Astrocyte of the cerebellum (primary cell): Measurements from ENCODE around the gene HAPSTR1.
"Not testable (repeated sequence)": the region's sequence is repeated elsewhere in the genome, so short reads cannot be mapped to it uniquely, and the experiment has no call there.

ENCODE experiments used
- DNase-seq: peaks from one replicate; pipeline ENCODE4 v3.0.0-alpha.2; 2011; ENCODE audit warnings: low read depth
- H3K4me3 ChIP-seq: 2 replicates; pipeline ENCODE4 v1.5.1; 2011; ENCODE audit warnings: mild to moderate bottlenecking, low read depth, low read length, moderate library complexity
- in situ Hi-C: cut with HindIII; loops from 2 replicates; pipeline ENCODE4 v1.10.0; 2017; ENCODE audit warnings: low sequenced_read_pairs
- TF ChIP-seq, protein P1 (sequence below): IDR thresholded peaks from 2 replicates; pipeline ENCODE4 v1.5.1; 2012; ENCODE audit warnings: low read length, low read depth, moderate library complexity, mild to moderate bottlenecking; ENCODE audit errors: missing control alignments

The HAPSTR1 gene

DNA sequence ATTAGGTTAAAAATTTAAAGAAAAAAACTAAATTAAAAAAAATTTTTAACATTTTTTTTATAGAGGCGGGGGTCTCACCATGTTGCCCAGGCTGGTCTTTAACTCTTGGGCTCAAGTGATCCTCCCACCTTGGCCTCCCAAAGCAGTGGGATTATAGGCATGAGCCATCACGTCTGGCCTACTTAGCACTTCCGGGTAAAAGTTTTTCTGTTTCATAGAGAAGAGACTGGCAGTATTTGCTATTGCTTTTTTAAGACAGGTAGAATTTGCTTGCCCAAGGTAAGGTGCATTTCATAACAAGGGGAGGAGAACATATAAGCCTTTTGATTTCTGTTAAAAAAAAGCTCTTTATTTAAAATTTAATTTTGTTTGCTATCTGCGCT is 12.0 kb upstream of the HAPSTR1 start:
- DNase-seq, result no peak
- H3K4me3 ChIP-seq, result no peak overlapping the region
- in situ Hi-C loops, result no loop called here
- TF ChIP-seq, protein P1, sequence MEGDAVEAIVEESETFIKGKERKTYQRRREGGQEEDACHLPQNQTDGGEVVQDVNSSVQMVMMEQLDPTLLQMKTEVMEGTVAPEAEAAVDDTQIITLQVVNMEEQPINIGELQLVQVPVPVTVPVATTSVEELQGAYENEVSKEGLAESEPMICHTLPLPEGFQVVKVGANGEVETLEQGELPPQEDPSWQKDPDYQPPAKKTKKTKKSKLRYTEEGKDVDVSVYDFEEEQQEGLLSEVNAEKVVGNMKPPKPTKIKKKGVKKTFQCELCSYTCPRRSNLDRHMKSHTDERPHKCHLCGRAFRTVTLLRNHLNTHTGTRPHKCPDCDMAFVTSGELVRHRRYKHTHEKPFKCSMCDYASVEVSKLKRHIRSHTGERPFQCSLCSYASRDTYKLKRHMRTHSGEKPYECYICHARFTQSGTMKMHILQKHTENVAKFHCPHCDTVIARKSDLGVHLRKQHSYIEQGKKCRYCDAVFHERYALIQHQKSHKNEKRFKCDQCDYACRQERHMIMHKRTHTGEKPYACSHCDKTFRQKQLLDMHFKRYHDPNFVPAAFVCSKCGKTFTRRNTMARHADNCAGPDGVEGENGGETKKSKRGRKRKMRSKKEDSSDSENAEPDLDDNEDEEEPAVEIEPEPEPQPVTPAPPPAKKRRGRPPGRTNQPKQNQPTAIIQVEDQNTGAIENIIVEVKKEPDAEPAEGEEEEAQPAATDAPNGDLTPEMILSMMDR, result no peak

DNA sequence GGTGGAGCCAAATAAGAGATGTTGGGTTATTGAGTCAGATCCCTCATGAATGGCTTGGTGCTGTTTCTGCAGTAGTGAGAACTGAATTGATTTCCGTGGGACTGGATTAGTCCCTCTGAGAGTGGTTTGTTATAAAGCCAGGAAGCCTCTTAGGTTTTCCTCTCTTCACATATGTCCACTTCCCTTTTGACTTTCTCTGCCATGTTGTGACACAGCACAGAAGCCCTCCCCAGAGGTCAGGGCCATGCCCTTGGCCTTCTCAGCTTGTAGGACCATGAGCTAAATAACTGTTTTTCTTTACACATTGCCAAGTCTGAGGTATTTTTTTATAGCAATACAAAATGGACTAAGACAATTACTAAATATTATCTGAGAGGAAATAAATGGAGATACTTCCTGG is 10.3 kb upstream of the HAPSTR1 start:
- TF ChIP-seq, protein P1, result no peak
- in situ Hi-C loops, result no loop called here
- DNase-seq, result no peak

DNA sequence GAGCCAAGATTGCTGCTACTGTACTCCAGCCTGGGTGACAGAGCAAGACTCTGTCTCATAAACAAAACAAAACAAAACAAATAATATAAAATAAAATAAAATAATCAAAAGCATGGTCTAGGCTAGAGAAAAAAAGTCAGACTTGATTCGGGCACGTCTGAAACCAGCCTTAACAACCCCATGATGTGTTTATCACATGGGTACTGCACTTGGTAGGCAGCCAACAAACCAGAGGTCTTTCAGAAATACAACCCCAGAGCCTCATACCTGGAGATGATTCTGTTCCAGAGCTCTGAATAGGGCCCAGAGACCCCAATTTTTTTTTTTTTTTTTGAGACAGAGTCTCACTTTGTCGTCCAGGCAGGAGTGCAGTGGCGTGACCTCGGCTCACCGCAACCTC is 9.6 kb upstream of the HAPSTR1 start:
- DNase-seq, result no peak
- TF ChIP-seq, protein P1, result no peak
- in situ Hi-C loops, result no loop called here
- H3K4me3 ChIP-seq, result no peak overlapping the region

More for the DNA sequence above, 10.3 kb upstream of the HAPSTR1 start:
- no peak overlapping the region for H3K4me3 ChIP-seq

DNA sequence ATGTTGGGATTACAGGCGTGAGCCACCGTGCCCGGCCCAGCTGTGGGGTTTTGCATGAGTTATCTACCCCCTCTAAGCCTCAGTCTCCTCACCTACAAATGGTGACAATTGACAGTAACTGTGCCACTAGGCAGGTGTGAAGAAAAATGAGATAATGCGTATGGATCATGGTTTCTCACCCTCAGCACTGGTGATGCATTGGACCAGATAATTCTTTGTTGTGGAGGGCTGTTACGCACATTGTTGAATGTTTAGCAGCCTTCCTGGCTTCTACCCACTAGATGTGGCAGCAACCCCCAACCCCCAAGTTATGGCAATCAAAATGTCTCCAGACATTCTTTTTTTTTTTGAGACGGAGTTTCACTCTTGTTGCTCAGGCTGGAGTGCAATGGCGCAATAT is 9.0 kb upstream of the HAPSTR1 start:
- in situ Hi-C loops, result no loop called here
- DNase-seq, result no peak
- no peak overlapping the region for H3K4me3 ChIP-seq
- TF ChIP-seq, protein P1, result no peak

DNA sequence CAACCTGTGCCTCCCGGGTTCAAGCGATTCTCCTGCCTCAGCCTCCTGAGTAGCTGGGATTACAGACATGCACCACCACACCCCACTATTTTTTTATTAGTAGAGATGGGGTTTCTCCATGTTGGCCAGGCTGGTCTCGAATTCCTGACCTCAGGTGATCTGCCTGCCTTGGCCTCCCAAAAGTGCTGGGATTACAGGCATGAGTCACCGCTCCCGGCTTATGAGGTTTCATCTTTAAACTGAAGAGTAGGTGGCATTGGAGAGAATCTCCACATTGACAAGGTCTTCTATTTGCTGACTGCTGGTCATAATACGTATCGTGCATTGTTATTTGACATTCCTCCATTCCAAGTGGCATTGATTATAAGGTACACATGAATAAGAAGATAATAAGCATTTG is 3.7 kb upstream of the HAPSTR1 start:
- H3K4me3 ChIP-seq, in situ Hi-C loops, DNase-seq: not testable (repeated sequence)

DNA sequence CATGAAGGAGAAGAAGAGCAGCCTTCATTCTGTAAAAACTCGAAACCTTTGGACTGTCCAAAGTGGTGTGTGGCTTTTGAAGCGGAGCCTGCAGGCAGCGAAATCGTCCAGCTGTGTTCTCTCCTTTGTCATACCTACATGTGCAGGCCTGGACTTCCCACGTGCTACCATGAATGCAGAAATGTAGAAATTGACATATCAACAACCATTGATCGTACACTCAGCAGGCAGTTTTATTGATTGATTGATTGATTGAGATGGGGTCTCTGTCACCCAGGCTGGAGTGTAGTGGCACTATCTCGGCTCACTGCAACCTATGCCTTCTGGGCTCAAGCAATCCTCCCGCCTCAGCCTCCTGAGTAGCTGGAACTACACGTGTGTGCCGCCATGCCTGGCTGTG is 2.6 kb upstream of the HAPSTR1 start:
- TF ChIP-seq, protein P1, result no peak
- no peak overlapping the region for H3K4me3 ChIP-seq
- no peak for DNase-seq
- in situ Hi-C loops, result no loop called here

DNA sequence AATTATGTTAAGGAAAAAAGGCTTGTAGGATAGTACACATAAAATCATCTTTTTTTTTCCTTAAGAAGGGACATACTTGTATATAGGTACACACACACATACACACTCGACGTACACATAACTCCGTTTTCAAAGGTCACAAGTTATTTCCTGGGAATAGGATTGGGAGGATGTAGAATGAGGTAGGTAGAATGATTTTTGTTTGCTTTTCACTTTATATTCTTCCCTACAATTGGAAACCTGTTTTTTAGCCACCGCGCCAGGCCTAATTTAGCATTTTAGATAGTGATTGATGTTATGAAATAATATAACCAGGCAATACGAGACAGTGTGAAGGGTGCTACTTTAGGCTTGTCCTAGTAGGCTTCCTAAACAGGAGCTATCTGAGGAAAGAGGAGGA is 1.8 kb upstream of the HAPSTR1 start:
- H3K4me3 ChIP-seq, result no peak overlapping the region
- DNase-seq, result no peak
- TF ChIP-seq, protein P1, result no peak
- in situ Hi-C loops, result no loop called here
